Stimulated activated CD8-positive, alpha-beta memory T cell treated with anti-CD3 and anti-CD28 coated beads, Interleukin-12 subunit alpha, Interleukin-12 subunit beta, amount 100 ng/mL, for 24 hours (primary cell): ENCODE results near the gene EDC3.
"Not testable (repeated sequence)": the region's sequence is repeated elsewhere in the genome, so short reads cannot be mapped to it uniquely, and the experiment has no call there.

Experiments
- DNase-seq: peaks from one replicate; pipeline ENCODE4 v3.0.0-alpha.2; 2020; ENCODE audit errors: extremely low read depth

EDC3 gene

GRCh38 chr15:74710319-74711094 is 14.7 kb upstream of the EDC3 start:
- DNase-seq, result no peak

- no peak for DNase-seq
These were observed 14.1 kb upstream of the EDC3 start for GRCh38 chr15:74709892-74710291.

GRCh38 chr15:74709011-74709410 is 13.2 kb upstream of the EDC3 start:
- no peak for DNase-seq

GRCh38 chr15:74696808-74697207 is 984 bp upstream of the EDC3 start:
- DNase-seq, result no peak

GRCh38 chr15:74696398-74696729 is 540 bp upstream of the EDC3 start:
- DNase-seq, result no peak

GRCh38 chr15:74692327-74692726 is 3.5 kb downstream of the EDC3 start:
- no peak for DNase-seq

GRCh38 chr15:74683758-74684157 is 12.1 kb downstream of the EDC3 start:
- DNase-seq, result no peak

GRCh38 chr15:74682954-74683353 is 12.9 kb downstream of the EDC3 start:
- no peak for DNase-seq

- DNase-seq, result no peak
These were observed 15.4 kb downstream of the EDC3 start for GRCh38 chr15:74680456-74680855.

GRCh38 chr15:74676801-74677200 is 19.0 kb downstream of the EDC3 start:
- DNase-seq, result no peak

- DNase-seq, result no peak
These were observed 21.7 kb downstream of the EDC3 start for GRCh38 chr15:74674161-74674560.

GRCh38 chr15:74669627-74670026 is 26.2 kb downstream of the EDC3 start:
- no peak for DNase-seq

GRCh38 chr15:74667975-74668374 is 27.8 kb downstream of the EDC3 start:
- no peak for DNase-seq

- DNase-seq, result no peak
These were observed 31.2 kb downstream of the EDC3 start for GRCh38 chr15:74664670-74665069.

GRCh38 chr15:74664028-74664616 is 31.7 kb downstream of the EDC3 start:
- DNase-seq, result no peak

- DNase-seq, result no peak
These were observed 32.4 kb downstream of the EDC3 start for GRCh38 chr15:74663303-74664027.

- no peak for DNase-seq
These were observed 33.6 kb downstream of the EDC3 start for GRCh38 chr15:74662064-74662860.

- not testable (repeated sequence) for DNase-seq
These were observed 34.5 kb downstream of the EDC3 start for GRCh38 chr15:74661280-74661679.

- DNase-seq, result no peak
These were observed 38.0 kb downstream of the EDC3 start for GRCh38 chr15:74657846-74658245.

GRCh38 chr15:74656935-74657535 is 38.8 kb downstream of the EDC3 start:
- DNase-seq, result no peak

- DNase-seq, result no peak
These were observed 40.4 kb downstream of the EDC3 start for GRCh38 chr15:74655424-74655823.
